ENCODE results near the gene PDE4C. TPM values are rescaled to one million over a fixed set of nuclear protein-coding genes. Genes with fewer than 3 reads are reported as not detected.
A peak's percentile ranks its signal among the peaks of the same experiment; 100 is the strongest.

The PDE4C gene
- total and polyA plus RNA-seq, 11 donors, result 0.16 to 4.6 (median 1.1) TPM; not detected in 1

DNA sequence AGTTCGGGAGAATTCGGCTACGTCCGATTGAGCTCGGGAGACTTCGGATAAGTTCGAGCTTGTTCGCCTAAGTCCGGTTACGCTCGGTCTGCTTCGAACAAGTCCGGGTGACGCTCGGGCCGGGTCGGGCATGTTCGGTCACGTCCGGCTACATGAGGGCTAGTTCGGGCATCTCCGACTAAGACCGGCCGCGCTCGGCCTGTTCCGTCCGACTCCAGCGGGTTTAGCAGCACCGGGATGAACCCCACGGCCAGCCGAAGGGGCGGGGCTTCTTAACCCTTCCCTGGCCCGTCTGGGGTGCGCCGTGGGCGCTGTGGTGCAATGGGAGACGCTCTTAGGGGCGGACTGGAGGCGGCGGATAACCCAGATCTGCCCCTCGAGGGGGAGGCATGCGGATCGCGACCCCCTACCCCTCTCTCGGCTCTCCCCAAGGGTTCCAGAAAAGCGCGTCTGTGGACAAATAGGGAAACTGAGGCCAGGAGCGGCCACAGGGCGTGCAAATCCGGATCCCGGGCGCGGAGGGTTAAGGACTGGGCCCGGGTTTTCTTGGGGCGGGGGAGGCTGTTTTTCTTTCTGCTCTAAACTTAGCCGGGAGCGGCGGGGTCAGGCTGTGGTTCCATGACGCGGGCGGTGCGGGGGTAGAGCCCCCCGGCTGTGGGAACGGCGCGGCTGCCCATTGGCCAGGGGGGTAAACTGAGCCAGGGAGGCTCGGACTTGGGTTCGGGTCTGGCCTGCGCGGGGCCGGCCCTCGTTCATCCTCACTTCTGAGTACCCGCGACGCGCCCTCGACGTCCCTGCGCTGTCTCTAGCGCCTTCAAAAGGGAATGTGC lies 1.5 kb downstream of the PDE4C start:
- intact Hi-C loops (cut with DNase I), result loop anchor here in 3 of 10 donors (1.0 to 5.0 kb wide), 3 partner anchors 20 to 72 kb away; partner anchors contain the start of genes PIK3R2 (in 2 of the 3) and RAB3A (in 1 of the 3)
- peak; percentile 98 to 99 (median 98) for ATAC-seq
- 1 to 2% (median 1%) methylated on average over 55 to 81 of the region's 81 CpGs for WGBS, 4 donors
- Histone ChIP-seq H3K27me3 (peaks cover 18 to 67% (median 24%) of the 10 kb centered on the region in 9 donors), H3K4me3 (peak overlapping the region; percentile 9 to 64 (median 50)), H3K9me3 (no peaks in the 10 kb centered on the region), H3K4me1 (peaks cover 0 to 44% (median 22%) of the 10 kb centered on the region in 12 donors), H3K36me3 (no peaks in the 10 kb centered on the region), H3K27ac (peak overlapping the region; percentile 36 to 93 (median 69))
- TF ChIP-seq POLR2A (IDR thresholded peaks at IDR 0.05), result peak in 1 of 2 donors; percentile 7
- TF ChIP-seq, protein P1, sequence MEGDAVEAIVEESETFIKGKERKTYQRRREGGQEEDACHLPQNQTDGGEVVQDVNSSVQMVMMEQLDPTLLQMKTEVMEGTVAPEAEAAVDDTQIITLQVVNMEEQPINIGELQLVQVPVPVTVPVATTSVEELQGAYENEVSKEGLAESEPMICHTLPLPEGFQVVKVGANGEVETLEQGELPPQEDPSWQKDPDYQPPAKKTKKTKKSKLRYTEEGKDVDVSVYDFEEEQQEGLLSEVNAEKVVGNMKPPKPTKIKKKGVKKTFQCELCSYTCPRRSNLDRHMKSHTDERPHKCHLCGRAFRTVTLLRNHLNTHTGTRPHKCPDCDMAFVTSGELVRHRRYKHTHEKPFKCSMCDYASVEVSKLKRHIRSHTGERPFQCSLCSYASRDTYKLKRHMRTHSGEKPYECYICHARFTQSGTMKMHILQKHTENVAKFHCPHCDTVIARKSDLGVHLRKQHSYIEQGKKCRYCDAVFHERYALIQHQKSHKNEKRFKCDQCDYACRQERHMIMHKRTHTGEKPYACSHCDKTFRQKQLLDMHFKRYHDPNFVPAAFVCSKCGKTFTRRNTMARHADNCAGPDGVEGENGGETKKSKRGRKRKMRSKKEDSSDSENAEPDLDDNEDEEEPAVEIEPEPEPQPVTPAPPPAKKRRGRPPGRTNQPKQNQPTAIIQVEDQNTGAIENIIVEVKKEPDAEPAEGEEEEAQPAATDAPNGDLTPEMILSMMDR (IDR thresholded peaks at IDR 0.05), result no peak
- DNase-seq, result peak; percentile 97 to 99 (median 98)

DNA sequence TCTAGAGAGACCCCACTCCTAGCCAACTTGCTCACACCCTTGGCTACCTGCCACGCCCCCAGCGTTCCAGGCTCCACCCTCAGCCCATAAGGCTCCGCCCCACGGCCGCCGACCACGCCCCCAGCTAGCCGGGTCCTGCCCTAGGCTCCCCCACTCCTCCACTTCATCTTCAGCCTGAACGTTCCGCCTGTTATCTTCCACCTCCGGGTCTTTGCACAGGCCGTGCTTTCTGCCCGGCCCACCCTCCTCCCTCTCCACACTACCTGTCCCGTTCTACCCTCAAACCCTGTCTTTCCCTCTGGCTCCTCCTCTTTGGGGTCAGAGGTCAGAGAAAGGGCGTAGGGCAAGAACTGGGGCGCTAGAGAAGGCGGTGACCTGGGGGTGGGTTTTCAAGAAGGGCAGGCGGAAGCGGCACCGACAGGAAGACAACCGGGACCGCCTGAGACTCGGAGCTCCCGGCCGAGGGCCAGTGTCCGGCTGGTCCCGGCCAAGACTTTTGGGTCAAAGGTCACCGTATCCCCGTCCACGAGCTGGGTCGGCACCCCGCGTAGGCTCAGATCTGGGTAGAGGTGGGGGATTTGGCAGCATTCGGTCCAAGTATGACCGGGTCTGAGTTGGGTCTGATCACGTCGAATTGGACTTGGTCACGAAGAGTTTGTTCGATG lies 2.2 kb downstream of the PDE4C start:
- 5 to 12% (median 8%) methylated on average over 33 to 39 of the region's 39 CpGs for WGBS, 4 donors
- DNase-seq (peak in 4 of 5 donors; percentile 39 to 76 (median 58)), ATAC-seq (peak in 2 of 4 donors; percentile 20 to 42)
- H3K27ac ChIP-seq, result peak overlapping the region in 9 of 12 donors; percentile 36 to 68 (median 59)
- no peaks in the 10 kb centered on the region for H3K9me3 ChIP-seq
- no peak for TF ChIP-seq POLR2A (IDR thresholded peaks at IDR 0.05)
- TF ChIP-seq, protein P1 (IDR thresholded peaks at IDR 0.05), result no peak
- H3K4me1 ChIP-seq, result peaks cover 0 to 44% (median 22%) of the 10 kb centered on the region in 12 donors
- H3K27me3 ChIP-seq, result peaks cover 18 to 60% (median 24%) of the 10 kb centered on the region in 9 donors
- no peaks in the 10 kb centered on the region for H3K36me3 ChIP-seq
- intact Hi-C loops (cut with DNase I), result loop anchor here in 3 of 10 donors (1.0 to 5.0 kb wide), 3 partner anchors 19 to 72 kb away; partner anchors contain the start of genes PIK3R2 (in 2 of the 3) and RAB3A (in 1 of the 3)
- H3K4me3 ChIP-seq, result peak overlapping the region; percentile 20 to 64 (median 50)

- no peak overlapping the region for H3K27ac ChIP-seq
- no peaks in the 10 kb centered on the region for H3K36me3 ChIP-seq
- H3K9me3 ChIP-seq, result no peaks in the 10 kb centered on the region
- no peak for TF ChIP-seq POLR2A (IDR thresholded peaks at IDR 0.05)
- TF ChIP-seq, protein P1 (IDR thresholded peaks at IDR 0.05), result no peak
- no peak overlapping the region for H3K4me3 ChIP-seq
- ATAC-seq, result no peak
- peaks cover 18 to 45% (median 23%) of the 10 kb centered on the region in 9 donors for H3K27me3 ChIP-seq
- WGBS, 4 donors, result 86 to 89% (median 87%) methylated on average over 25 of the region's 25 CpGs
- intact Hi-C loops (cut with DNase I), result loop anchor here in 1 of 10 donors (5.0 kb wide), 1 partner anchor 70 kb away; the partner anchor contains the start of gene PIK3R2
- no peak for DNase-seq
- H3K4me1 ChIP-seq, result peaks cover 0 to 33% (median 21%) of the 10 kb centered on the region in 12 donors
Observed at GRCh38 chr19:18221815-18222725, 4.2 kb downstream of the PDE4C start.

Data from heart left ventricle (tissue), 16 donors.